HG03064 (cell line): ENCODE results near the gene FHIT.

Experiments used
- ATAC-seq: cut with Tn5 transposase; IDR thresholded peaks from one replicate; pipeline ENCODE4 v1.9.1; 2021; ENCODE audit warnings: low read depth; ENCODE audit not compliant: unreplicated experiment

Gene FHIT

GRCh38 chr3:60216462-60217075, 1034.7 kb downstream of the FHIT start:
- ATAC-seq: no peak

GRCh38 chr3:60215946-60216345, 1035.3 kb downstream of the FHIT start:
- ATAC-seq: no peak

GRCh38 chr3:60207905-60208304, 1043.3 kb downstream of the FHIT start:
- no peak for ATAC-seq

GRCh38 chr3:60206206-60206605, 1045.0 kb downstream of the FHIT start:
- no peak for ATAC-seq

GRCh38 chr3:60202052-60202726, 1049.1 kb downstream of the FHIT start:
- ATAC-seq: no peak

- no peak for ATAC-seq
Observed at GRCh38 chr3:60199306-60199705, 1051.9 kb downstream of the FHIT start.

GRCh38 chr3:60198179-60198720, 1053.0 kb downstream of the FHIT start:
- no peak for ATAC-seq

GRCh38 chr3:60192297-60193114, 1058.7 kb downstream of the FHIT start:
- ATAC-seq: no peak

- ATAC-seq: no peak
Observed at GRCh38 chr3:60190073-60190472, 1061.2 kb downstream of the FHIT start.

- no peak for ATAC-seq
Observed at GRCh38 chr3:60189304-60189703, 1061.9 kb downstream of the FHIT start.

- no peak for ATAC-seq
Observed at GRCh38 chr3:60188803-60189202, 1062.4 kb downstream of the FHIT start.

GRCh38 chr3:60187343-60187742, 1063.9 kb downstream of the FHIT start:
- no peak for ATAC-seq

- ATAC-seq: no peak
Observed at GRCh38 chr3:60186359-60186758, 1064.9 kb downstream of the FHIT start.

- ATAC-seq: no peak
Observed at GRCh38 chr3:60185161-60185560, 1066.1 kb downstream of the FHIT start.

GRCh38 chr3:60182697-60183096, 1068.6 kb downstream of the FHIT start:
- no peak for ATAC-seq

- no peak for ATAC-seq
Observed at GRCh38 chr3:60178931-60179653, 1072.2 kb downstream of the FHIT start.

- no peak for ATAC-seq
Observed at GRCh38 chr3:60177726-60178125, 1073.5 kb downstream of the FHIT start.

- ATAC-seq: no peak
Observed at GRCh38 chr3:60176614-60177013, 1074.6 kb downstream of the FHIT start.

GRCh38 chr3:60175680-60176079, 1075.6 kb downstream of the FHIT start:
- no peak for ATAC-seq

GRCh38 chr3:60169755-60170154, 1081.5 kb downstream of the FHIT start:
- no peak for ATAC-seq

- ATAC-seq: no peak
Observed at GRCh38 chr3:60167186-60167585, 1084.1 kb downstream of the FHIT start.
